Fibroblast of lung (primary cell): Measurements from ENCODE around the gene TRIM68. TPM values are rescaled to one million over a fixed set of nuclear protein-coding genes. Genes with fewer than 3 reads are reported as not detected.

Source experiments
- DNase-seq, 2 donors: peaks; one replicate each; pipeline versions ENCODE4 v3.0.0 to v3.0.0-alpha.2; 2010; ENCODE audit warnings: low read depth in 2 of 2
- H2AFZ ChIP-seq: 2 replicates; pipeline ENCODE4 v1.5.1; 2012; ENCODE audit warnings: low read length, control low read depth, inconsistent platforms
- H3K27ac ChIP-seq: 2 replicates; pipeline ENCODE4 v1.5.1; 2011; ENCODE audit warnings: low read length, control low read depth; ENCODE audit not compliant: insufficient read depth
- H3K27me3 ChIP-seq: 2 replicates; pipeline ENCODE4 v1.5.1; 2011; ENCODE audit warnings: mild to moderate bottlenecking, low read length; ENCODE audit not compliant: control insufficient read depth, insufficient read depth
- H3K36me3 ChIP-seq: 2 replicates; pipeline ENCODE4 v1.5.1; 2011; ENCODE audit warnings: low read length; ENCODE audit not compliant: control insufficient read depth, insufficient read depth
- H3K4me1 ChIP-seq: 2 replicates; pipeline ENCODE4 v1.5.1; 2011; ENCODE audit warnings: low read length; ENCODE audit not compliant: control insufficient read depth, insufficient read depth; ENCODE audit errors: extremely low read depth
- H3K4me2 ChIP-seq: 2 replicates; pipeline ENCODE4 v1.5.1; 2011; ENCODE audit warnings: low read length, control low read depth; ENCODE audit not compliant: insufficient read depth; ENCODE audit errors: extremely low read depth
- H3K4me3 ChIP-seq, 4 experiments: fragments of 200-600 bp in 1 of 4; sonication (generic) in 1 of 4; replicated peaks in 1 of 4; 2 replicates each; pipeline ENCODE4 v1.5.1; 2011 to 2016; ENCODE audit warnings: low read length in 4 of 4, low read depth in 3 of 4, mild to moderate bottlenecking in 3 of 4, control low read depth in 2 of 4, inconsistent platforms in 1 of 4, mixed read lengths in 1 of 4; ENCODE audit not compliant: insufficient read depth in 1 of 4; ENCODE audit errors: control extremely low read depth in 1 of 4
- H3K79me2 ChIP-seq: 2 replicates; pipeline ENCODE4 v1.5.1; 2012; ENCODE audit warnings: mild to moderate bottlenecking, low read length, inconsistent platforms; ENCODE audit not compliant: control insufficient read depth, insufficient read depth
- H3K9ac ChIP-seq: 2 replicates; pipeline ENCODE4 v1.5.1; 2011; ENCODE audit warnings: mild to moderate bottlenecking, low read length, control low read depth; ENCODE audit not compliant: insufficient read depth
- H3K9me3 ChIP-seq: 2 replicates; pipeline ENCODE4 v1.5.1; 2012; ENCODE audit warnings: low read depth, low read length; ENCODE audit not compliant: control insufficient read depth, insufficient read depth
- H4K20me1 ChIP-seq: 2 replicates; pipeline ENCODE4 v1.5.1; 2011; ENCODE audit warnings: low read length; ENCODE audit not compliant: control insufficient read depth, insufficient read depth; ENCODE audit errors: extremely low read depth
- CTCF ChIP-seq, 2 donors: IDR thresholded peaks in 1 of 2; conservative IDR thresholded peaks in 1 of 2; 1 replicate in 1 of 2; 2 replicates in 1 of 2; pipeline ENCODE4 v1.5.1; 2011 to 2012; ENCODE audit warnings: low read length in 2 of 2, control low read depth in 1 of 2, inconsistent platforms in 1 of 2, low read depth in 1 of 2, mild to moderate bottlenecking in 1 of 2
- EZH2 ChIP-seq: IDR thresholded peaks from 2 replicates; pipeline ENCODE4 v1.5.1; 2012; ENCODE audit warnings: low read length, control low read depth, mild to moderate bottlenecking; ENCODE audit errors: missing control alignments
- polyA plus RNA-seq, 2 donors: library from polyadenylated mRNA; depleted of rRNA in 1 of 2; stranded (reverse) in 1 of 2; unstranded in 1 of 2; fragments of >200 nt; gene quantifications; 2 replicates each; pipeline ENCODE4 v1.2.1, GENCODE V29; 2011 to 2012; ENCODE audit warnings: missing spikeins in 1 of 2
- total RNA-seq: library from RNA; depleted of rRNA; stranded (reverse); fragments of >200 nt; gene quantifications from 2 replicates; pipeline ENCODE4 v1.2.1, GENCODE V29; 2014

TRIM68 gene
- total and polyA plus RNA-seq, 2 donors (not counting 1 experiment from before 2014, with no cell fraction given) = 6.5 to 11.1 TPM

- Histone ChIP-seq H3K4me2 (no peak within 1 kb of the TSS), H3K27ac (no peak within 1 kb of the TSS), H4K20me1 (no peaks in the 10 kb centered on the region), H3K4me3 (no peak within 1 kb of the TSS), H3K79me2 (no peaks in the 10 kb centered on the region), H3K9me3 (no peaks in the 10 kb centered on the region), H3K27me3 (no peaks in the 10 kb centered on the region), H3K36me3 (no peaks in the 10 kb centered on the region), H3K9ac (no peak within 1 kb of the TSS), H3K4me1 (no peaks in the 10 kb centered on the region), H2AFZ (no peak within 1 kb of the TSS)
- DNase-seq = no peak
- TF ChIP-seq EZH2 (no peak), CTCF (conservative IDR thresholded peaks at IDR 0.05 in 1 of 2, IDR thresholded peaks at IDR 0.05 in 1 of 2; ENCODE audit: low read depth in 1 of 2, low read length in 2 of 2) (no peak)
Observed at GRCh38 chr11:4643682-4644081, 35.7 kb upstream of the TRIM68 start, which contains the start of gene OR51E1. OR51E1 (plus strand) TSS chr11:4643982; CDS start chr11:4652527, 8,545 bp downstream.

GRCh38 chr11:4643076-4643475 is 35.0 kb upstream of the TRIM68 start:
- Histone ChIP-seq H3K36me3 (no peaks in the 10 kb centered on the region), H3K9me3 (no peaks in the 10 kb centered on the region), H3K27ac (no peak overlapping the region), H3K4me3 (no peak overlapping the region), H4K20me1 (no peaks in the 10 kb centered on the region), H3K4me2 (no peak overlapping the region), H3K4me1 (no peaks in the 10 kb centered on the region), H2AFZ (no peak overlapping the region), H3K79me2 (no peaks in the 10 kb centered on the region), H3K9ac (no peak overlapping the region), H3K27me3 (no peaks in the 10 kb centered on the region)
- no peak for TF ChIP-seq CTCF (conservative IDR thresholded peaks at IDR 0.05 in 1 of 2, IDR thresholded peaks at IDR 0.05 in 1 of 2; ENCODE audit: low read depth in 1 of 2, low read length in 2 of 2)
- no peak for TF ChIP-seq EZH2
- DNase-seq = no peak

- Histone ChIP-seq H3K79me2 (no peaks in the 10 kb centered on the region), H3K27ac (no peak overlapping the region), H3K9ac (no peak overlapping the region), H3K4me3 (no peak overlapping the region), H4K20me1 (no peaks in the 10 kb centered on the region), H3K9me3 (no peaks in the 10 kb centered on the region), H3K36me3 (no peaks in the 10 kb centered on the region), H2AFZ (no peak overlapping the region), H3K27me3 (no peaks in the 10 kb centered on the region), H3K4me2 (no peak overlapping the region), H3K4me1 (no peaks in the 10 kb centered on the region)
- no peak for DNase-seq
- TF ChIP-seq CTCF (conservative IDR thresholded peaks at IDR 0.05 in 1 of 2, IDR thresholded peaks at IDR 0.05 in 1 of 2; ENCODE audit: low read depth in 1 of 2, low read length in 2 of 2) (no peak), EZH2 (no peak)
Observed at GRCh38 chr11:4642043-4642442, 34.0 kb upstream of the TRIM68 start.
